ENCODE results near the gene ALK. TPM values are rescaled to one million over a fixed set of nuclear protein-coding genes. Genes with fewer than 3 reads are reported as not detected.
A peak's percentile ranks its signal among the peaks of the same experiment; 100 is the strongest.

Gene ALK
- total RNA-seq (2014; rRNA removed; shearing (Covaris generic)), result 56.4 and 59.6 TPM in 2 replicates

GRCh38 chr2:29921560-29921915 is at the start of gene ALK:
Gene ALK, minus strand, starts transcription at chr2:29921586. Its CDS starts 927 bp downstream, at chr2:29920659.
- Histone ChIP-seq H3K36me3 (peaks cover 3% of the 10 kb centered on the region; the same call in 1 of the 2 replicates), H3K9me3 (replicated peaks) (no peaks in the 10 kb centered on the region), H3K4me1 (peaks cover 30% of the 10 kb centered on the region), H3K27ac (peak within 1 kb of the TSS; percentile 63), H3K4me3 (peak within 1 kb of the TSS; percentile 81), H3K27me3 (no peaks in the 10 kb centered on the region)
- DNase-seq, result peak; percentile 99

DNA sequence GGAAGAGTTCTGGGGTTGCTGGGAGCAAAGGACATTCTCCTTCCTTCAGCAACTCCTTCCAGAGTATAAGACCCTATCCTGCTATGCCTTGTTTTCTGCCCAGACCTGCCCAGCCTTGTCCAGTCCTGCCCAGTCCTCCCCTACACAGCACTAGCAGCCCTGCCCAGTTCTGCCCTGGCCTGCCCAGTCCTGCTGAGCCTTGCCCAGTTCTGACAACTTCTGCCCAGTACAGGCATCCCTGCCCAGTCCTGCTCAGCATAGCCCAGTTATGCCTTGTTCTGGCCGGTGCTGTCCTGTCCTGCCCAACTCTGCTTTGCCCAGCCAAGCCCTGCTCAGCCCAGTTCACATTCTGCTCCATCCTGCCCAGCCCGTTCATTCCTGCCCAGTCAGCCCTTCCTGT is 44.9 kb upstream of the ALK start:
- DNase-seq, result no peak
- H3K27me3 ChIP-seq, result peaks cover 2% of the 10 kb centered on the region; the same call in 1 of the 2 replicates

DNA sequence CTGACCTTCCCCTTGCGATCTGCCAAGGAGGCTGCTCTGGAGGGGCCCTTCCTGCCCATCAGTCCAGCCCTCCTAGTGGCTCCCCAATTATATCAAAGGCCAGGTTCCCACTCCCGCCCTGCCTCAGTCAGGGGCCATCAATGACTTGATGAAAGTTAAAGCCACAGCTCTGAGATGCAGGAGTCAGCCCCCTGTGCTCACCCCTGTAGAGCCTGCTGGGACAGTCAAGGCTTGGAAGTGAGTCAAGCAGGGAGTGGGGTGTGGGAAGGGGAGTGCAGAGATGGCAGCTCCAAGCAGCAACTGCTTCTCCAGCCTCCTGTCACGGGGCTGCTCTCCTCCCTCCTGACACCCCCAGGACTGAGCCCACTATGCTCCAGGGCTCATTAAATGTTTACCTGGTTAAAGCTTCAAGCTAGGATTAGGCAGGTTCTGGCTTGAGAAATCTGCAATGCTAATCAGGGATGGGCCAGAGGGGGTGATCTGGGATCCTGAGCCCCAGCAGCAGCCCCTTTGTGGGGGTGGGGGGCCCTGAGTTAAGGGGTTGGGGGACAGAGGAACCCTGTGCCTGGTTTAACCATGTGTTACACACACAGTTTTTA is 42.7 kb upstream of the ALK start:
- Histone ChIP-seq H3K4me3 (no peak overlapping the region), H3K27me3 (peaks cover 2% of the 10 kb centered on the region; the same call in 1 of the 2 replicates)

More for the DNA sequence above, 44.9 kb upstream of the ALK start:
- no peak overlapping the region for H3K27ac ChIP-seq
- no peaks in the 10 kb centered on the region for H3K9me3 ChIP-seq (replicated peaks)
- H3K4me1 ChIP-seq, result no peaks in the 10 kb centered on the region
- no peak overlapping the region for H3K4me3 ChIP-seq
- H3K36me3 ChIP-seq, result no peaks in the 10 kb centered on the region

GRCh38 chr2:29962922-29963321 is 41.5 kb upstream of the ALK start:
- Histone ChIP-seq H3K4me3 (no peak overlapping the region), H3K27me3 (no peaks in the 10 kb centered on the region; the same call in 1 of the 2 replicates), H3K36me3 (no peaks in the 10 kb centered on the region), H3K4me1 (no peaks in the 10 kb centered on the region), H3K9me3 (replicated peaks) (peaks cover 5% of the 10 kb centered on the region; the same call in 1 of the 2 replicates), H3K27ac (no peak overlapping the region)
- DNase-seq, result no peak

More for the DNA sequence above, 42.7 kb upstream of the ALK start:
- Histone ChIP-seq H3K4me1 (no peaks in the 10 kb centered on the region), H3K36me3 (no peaks in the 10 kb centered on the region), H3K9me3 (replicated peaks) (peaks cover 5% of the 10 kb centered on the region; the same call in 1 of the 2 replicates), H3K27ac (no peak overlapping the region)
- DNase-seq, result no peak

GRCh38 chr2:29954316-29954715 is 32.9 kb upstream of the ALK start:
- Histone ChIP-seq H3K4me1 (no peaks in the 10 kb centered on the region), H3K27me3 (no peaks in the 10 kb centered on the region), H3K9me3 (replicated peaks) (0 out of 2 replicates have a peak, but pooled peaks cover 5% of the 10 kb centered on the region), H3K4me3 (no peak overlapping the region), H3K36me3 (no peaks in the 10 kb centered on the region), H3K27ac (no peak overlapping the region)
- DNase-seq, result no peak

DNA sequence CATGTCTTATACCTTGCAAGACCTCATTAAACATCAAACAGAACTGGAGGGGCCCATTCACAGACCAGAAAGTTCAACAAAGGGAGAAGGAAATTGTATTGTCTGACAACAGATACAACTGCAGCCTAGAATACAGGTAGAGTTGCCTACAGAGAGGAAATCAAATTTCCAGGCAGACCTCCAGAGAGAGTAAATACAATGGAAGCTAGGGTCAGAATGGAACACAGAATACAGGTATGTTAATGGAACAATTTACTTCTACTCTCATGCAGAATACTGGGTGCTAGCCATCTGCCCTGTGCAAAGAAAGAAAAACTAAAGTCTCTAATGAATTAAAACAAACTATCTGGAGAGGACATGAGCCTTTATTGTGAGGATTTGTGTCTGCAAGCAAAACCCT is 31.6 kb upstream of the ALK start:
- Histone ChIP-seq H3K9me3 (replicated peaks) (0 out of 2 replicates have a peak, but pooled peaks cover 3% of the 10 kb centered on the region), H3K36me3 (no peaks in the 10 kb centered on the region), H3K27me3 (0 out of 2 replicates have a peak, but pooled peaks cover 3% of the 10 kb centered on the region), H3K27ac (no peak overlapping the region), H3K4me1 (no peaks in the 10 kb centered on the region), H3K4me3 (no peak overlapping the region)
- DNase-seq, result no peak

GRCh38 chr2:29951576-29951975 is 30.2 kb upstream of the ALK start:
- DNase-seq, result no peak
- Histone ChIP-seq H3K4me3 (no peak overlapping the region), H3K27ac (no peak overlapping the region), H3K36me3 (no peaks in the 10 kb centered on the region), H3K9me3 (replicated peaks) (0 out of 2 replicates have a peak, but pooled peaks cover 3% of the 10 kb centered on the region), H3K4me1 (no peaks in the 10 kb centered on the region), H3K27me3 (0 out of 2 replicates have a peak, but pooled peaks cover 3% of the 10 kb centered on the region)

- no peak for DNase-seq
- H3K27me3 ChIP-seq, result 0 out of 2 replicates have a peak, but pooled peaks cover 3% of the 10 kb centered on the region
- 0 out of 2 replicates have a peak, but pooled peaks cover 3% of the 10 kb centered on the region for H3K9me3 ChIP-seq (replicated peaks)
- no peaks in the 10 kb centered on the region for H3K36me3 ChIP-seq
- no peak overlapping the region for H3K27ac ChIP-seq
- no peaks in the 10 kb centered on the region for H3K4me1 ChIP-seq
- H3K4me3 ChIP-seq, result no peak overlapping the region
Observed at GRCh38 chr2:29950481-29950880, 29.1 kb upstream of the ALK start.

DNA sequence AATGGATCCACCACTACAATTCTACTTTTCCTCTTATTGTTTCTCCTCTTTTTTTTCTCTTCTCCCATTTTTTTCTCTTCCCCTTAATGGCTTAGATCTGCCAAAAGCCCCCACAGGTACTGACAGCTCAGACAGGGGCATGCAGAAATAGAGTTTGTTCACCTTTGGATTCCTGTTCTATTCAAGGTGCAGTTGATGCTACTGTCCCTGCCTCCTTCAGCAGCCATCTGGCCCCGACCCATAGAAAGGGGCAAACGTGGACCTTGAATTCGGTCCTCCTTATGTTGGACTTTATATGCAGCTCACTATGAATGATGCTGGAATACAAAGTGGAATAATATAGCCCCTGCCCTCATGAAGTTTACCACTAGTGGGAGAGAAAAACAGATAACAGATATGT is 27.7 kb upstream of the ALK start:
- H3K27me3 ChIP-seq, result 0 out of 2 replicates have a peak, but pooled peaks cover 3% of the 10 kb centered on the region
- H3K36me3 ChIP-seq, result no peaks in the 10 kb centered on the region
- H3K4me3 ChIP-seq, result no peak overlapping the region
- no peaks in the 10 kb centered on the region for H3K4me1 ChIP-seq
- no peak for DNase-seq
- H3K27ac ChIP-seq, result no peak overlapping the region
- H3K9me3 ChIP-seq (replicated peaks), result no peaks in the 10 kb centered on the region

GRCh38 chr2:29946505-29946904 is 25.1 kb upstream of the ALK start:
- Histone ChIP-seq H3K27ac (no peak overlapping the region), H3K36me3 (no peaks in the 10 kb centered on the region)
- DNase-seq, result no peak

DNA sequence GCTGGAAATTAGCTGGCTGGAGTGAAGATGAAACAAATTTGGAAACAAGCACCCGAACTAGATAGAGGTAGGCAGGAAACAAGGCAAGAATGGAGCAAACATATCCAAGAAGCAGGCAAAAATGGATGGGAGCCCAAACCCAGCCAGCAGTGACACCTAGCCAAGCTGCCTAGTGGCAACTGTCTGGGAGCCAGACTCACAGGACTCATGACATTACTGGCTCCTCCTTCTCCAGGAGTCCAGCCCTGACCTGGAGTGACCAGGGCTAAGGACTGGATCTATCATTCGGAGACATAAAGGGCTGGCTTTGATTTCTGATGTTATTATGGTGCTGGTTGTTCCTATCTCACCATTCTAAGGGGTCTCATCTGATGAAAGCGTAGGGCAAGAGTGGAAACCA is 21.3 kb upstream of the ALK start:
- no peaks in the 10 kb centered on the region for H3K27me3 ChIP-seq
- DNase-seq, result no peak
- no peak overlapping the region for H3K27ac ChIP-seq
- no peak overlapping the region for H3K4me3 ChIP-seq
- H3K4me1 ChIP-seq, result no peaks in the 10 kb centered on the region
- H3K36me3 ChIP-seq, result no peaks in the 10 kb centered on the region
- no peaks in the 10 kb centered on the region for H3K9me3 ChIP-seq (replicated peaks)

More at GRCh38 chr2:29946505-29946904, 25.1 kb upstream of the ALK start:
- Histone ChIP-seq H3K9me3 (replicated peaks) (no peaks in the 10 kb centered on the region), H3K4me3 (no peak overlapping the region), H3K27me3 (0 out of 2 replicates have a peak, but pooled peaks cover 3% of the 10 kb centered on the region), H3K4me1 (no peaks in the 10 kb centered on the region)

DNA sequence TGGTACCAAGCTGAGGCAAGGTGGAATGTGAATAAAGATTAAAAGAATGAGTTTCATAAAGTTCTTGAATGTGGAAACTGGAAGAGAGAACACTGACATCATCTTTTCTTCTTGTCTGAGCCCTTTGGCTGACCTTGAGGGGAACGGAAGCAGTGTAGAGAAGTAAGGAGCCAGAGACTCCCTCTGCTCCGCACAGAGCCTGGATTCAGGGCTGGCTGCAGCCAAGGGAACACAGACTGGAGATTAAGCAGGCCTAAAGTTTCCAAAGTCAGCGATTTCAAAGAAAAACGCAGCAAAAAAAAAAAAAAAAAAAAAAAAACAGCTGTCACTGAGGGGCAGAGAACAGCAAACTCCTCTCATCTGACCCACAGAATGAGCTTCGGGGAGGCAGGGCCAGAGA is 19.3 kb upstream of the ALK start:
- H3K27ac ChIP-seq, result no peak overlapping the region
- no peak overlapping the region for H3K4me3 ChIP-seq
- no peaks in the 10 kb centered on the region for H3K9me3 ChIP-seq (replicated peaks)
- H3K36me3 ChIP-seq, result no peaks in the 10 kb centered on the region
- no peaks in the 10 kb centered on the region for H3K4me1 ChIP-seq
- H3K27me3 ChIP-seq, result no peaks in the 10 kb centered on the region
- DNase-seq, result peak; percentile 26 to 50

DNA sequence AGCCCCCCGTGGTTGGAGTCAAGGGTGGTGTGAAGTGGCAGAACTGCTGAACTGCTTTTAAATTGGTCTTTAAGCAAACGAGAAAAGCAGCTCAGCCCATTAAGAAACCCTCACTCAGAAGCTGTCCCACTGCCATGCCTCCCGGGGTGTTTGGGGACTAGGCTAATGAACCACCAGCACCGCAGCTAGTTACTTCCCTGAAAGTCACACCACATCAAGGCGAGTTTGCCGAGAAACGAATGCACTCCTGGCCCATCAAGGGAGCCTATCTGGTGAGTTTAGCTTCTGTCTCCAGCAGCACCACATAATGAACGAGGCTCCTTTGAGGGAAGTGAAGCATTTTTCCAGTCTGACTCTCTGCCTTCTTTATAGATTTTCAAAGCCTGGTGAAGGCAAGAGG is 14.6 kb upstream of the ALK start:
- H3K27ac ChIP-seq, result no peak overlapping the region
- no peaks in the 10 kb centered on the region for H3K9me3 ChIP-seq (replicated peaks)
- H3K36me3 ChIP-seq, result no peaks in the 10 kb centered on the region
- no peaks in the 10 kb centered on the region for H3K4me1 ChIP-seq
- no peak for DNase-seq
- H3K27me3 ChIP-seq, result peaks cover 4% of the 10 kb centered on the region; the same call in 1 of the 2 replicates
- no peak overlapping the region for H3K4me3 ChIP-seq

DNA sequence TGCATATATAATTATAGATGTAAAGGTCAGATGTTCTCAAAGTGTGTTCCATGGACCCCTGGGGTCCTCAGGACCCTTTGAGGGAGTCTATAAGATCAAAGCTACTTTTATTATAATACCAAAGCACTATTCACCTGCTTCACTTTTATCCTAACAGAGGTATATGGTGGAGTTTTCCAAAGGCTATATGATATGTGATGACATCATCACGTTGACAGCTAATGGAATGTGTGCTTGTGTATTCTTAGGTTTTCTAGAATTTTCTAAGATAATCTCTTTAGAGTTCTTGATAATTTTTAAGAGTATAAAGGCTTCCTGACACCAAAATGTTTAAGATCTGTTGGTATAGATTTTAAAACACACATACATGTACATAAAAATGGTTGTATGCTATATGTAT is 10.4 kb upstream of the ALK start:
- Histone ChIP-seq H3K27ac (no peak overlapping the region), H3K27me3 (peaks cover 4% of the 10 kb centered on the region; the same call in 1 of the 2 replicates), H3K9me3 (replicated peaks) (no peaks in the 10 kb centered on the region), H3K4me1 (no peaks in the 10 kb centered on the region), H3K36me3 (no peaks in the 10 kb centered on the region), H3K4me3 (no peak overlapping the region)
- DNase-seq, result no peak

GRCh38 chr2:29923110-29923721 is 1.8 kb upstream of the ALK start:
- peak; percentile 77 to 94 for DNase-seq
- H3K4me3 ChIP-seq, result no peak overlapping the region

More at GRCh38 chr2:29923110-29923721, 1.8 kb upstream of the ALK start:
- Histone ChIP-seq H3K9me3 (replicated peaks) (no peaks in the 10 kb centered on the region), H3K4me1 (peaks cover 14% of the 10 kb centered on the region), H3K27ac (no peak overlapping the region), H3K36me3 (no peaks in the 10 kb centered on the region), H3K27me3 (no peaks in the 10 kb centered on the region)

Data from SJCRH30 (cell line).